ENCODE measurements around the gene BMP8A. TPM values are rescaled to one million over a fixed set of nuclear protein-coding genes. Genes with fewer than 3 reads are reported as not detected.
"Not testable (repeated sequence)": the region's sequence is repeated elsewhere in the genome, so short reads cannot be mapped to it uniquely, and the experiment has no call there.

Gene BMP8A, protein sequence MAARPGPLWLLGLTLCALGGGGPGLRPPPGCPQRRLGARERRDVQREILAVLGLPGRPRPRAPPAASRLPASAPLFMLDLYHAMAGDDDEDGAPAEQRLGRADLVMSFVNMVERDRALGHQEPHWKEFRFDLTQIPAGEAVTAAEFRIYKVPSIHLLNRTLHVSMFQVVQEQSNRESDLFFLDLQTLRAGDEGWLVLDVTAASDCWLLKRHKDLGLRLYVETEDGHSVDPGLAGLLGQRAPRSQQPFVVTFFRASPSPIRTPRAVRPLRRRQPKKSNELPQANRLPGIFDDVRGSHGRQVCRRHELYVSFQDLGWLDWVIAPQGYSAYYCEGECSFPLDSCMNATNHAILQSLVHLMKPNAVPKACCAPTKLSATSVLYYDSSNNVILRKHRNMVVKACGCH
- total RNA-seq (ENCODE audit: low replicate concordance) = not detected in 2 replicates

DNA sequence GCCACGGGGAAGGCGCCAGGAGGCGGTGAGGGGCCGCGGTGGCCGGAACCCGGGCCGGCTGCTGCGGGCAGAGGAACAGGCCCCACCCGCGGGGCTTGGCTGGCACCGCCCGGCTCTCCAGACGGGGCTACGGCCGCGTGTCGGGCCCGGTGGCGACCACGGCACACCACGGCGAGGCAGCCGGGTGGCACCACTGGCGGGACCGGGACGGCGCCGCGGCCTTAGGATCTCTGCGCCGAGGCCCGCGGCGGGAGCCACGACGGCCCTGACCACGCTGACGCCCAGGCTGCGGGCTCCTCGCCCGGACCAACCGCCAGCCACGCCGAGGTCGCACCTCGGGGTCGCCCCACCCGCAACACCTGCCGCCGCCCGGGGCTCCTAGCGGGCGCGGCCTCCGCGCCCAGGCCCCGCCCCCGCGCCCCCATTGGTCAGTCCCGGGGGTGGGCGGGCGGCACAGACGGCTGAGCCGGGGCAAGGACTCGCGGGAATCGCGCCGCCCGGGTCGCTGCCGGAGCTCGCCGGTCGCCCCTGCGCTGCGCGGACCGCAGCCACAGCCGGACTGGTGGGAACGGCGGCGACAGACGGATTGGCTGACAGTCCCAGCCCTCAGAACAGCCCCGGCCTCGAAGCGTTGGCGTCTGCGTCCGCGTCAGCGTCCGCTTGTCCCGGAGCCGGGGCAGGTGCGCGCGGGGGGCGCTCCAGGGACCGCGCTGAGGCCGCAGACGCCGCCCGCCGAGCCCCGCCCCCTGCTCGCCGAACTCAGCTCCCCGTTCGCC, at the start of gene BMP8A:
Gene BMP8A, plus strand, starts transcription at position 491 of the 776 bp plus-strand sequence. CDS start 356 bp downstream, outside the sequence.
- DNase-seq (ENCODE audit: low read depth) = no peak
- H3K4me3 ChIP-seq (ENCODE audit: low read depth, low read length) = peak within 1 kb of the TSS; percentile 52
- TF ChIP-seq, protein P1, sequence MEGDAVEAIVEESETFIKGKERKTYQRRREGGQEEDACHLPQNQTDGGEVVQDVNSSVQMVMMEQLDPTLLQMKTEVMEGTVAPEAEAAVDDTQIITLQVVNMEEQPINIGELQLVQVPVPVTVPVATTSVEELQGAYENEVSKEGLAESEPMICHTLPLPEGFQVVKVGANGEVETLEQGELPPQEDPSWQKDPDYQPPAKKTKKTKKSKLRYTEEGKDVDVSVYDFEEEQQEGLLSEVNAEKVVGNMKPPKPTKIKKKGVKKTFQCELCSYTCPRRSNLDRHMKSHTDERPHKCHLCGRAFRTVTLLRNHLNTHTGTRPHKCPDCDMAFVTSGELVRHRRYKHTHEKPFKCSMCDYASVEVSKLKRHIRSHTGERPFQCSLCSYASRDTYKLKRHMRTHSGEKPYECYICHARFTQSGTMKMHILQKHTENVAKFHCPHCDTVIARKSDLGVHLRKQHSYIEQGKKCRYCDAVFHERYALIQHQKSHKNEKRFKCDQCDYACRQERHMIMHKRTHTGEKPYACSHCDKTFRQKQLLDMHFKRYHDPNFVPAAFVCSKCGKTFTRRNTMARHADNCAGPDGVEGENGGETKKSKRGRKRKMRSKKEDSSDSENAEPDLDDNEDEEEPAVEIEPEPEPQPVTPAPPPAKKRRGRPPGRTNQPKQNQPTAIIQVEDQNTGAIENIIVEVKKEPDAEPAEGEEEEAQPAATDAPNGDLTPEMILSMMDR (IDR thresholded peaks at IDR 0.05; ENCODE audit: insufficient read depth, low read length) = no peak

DNA sequence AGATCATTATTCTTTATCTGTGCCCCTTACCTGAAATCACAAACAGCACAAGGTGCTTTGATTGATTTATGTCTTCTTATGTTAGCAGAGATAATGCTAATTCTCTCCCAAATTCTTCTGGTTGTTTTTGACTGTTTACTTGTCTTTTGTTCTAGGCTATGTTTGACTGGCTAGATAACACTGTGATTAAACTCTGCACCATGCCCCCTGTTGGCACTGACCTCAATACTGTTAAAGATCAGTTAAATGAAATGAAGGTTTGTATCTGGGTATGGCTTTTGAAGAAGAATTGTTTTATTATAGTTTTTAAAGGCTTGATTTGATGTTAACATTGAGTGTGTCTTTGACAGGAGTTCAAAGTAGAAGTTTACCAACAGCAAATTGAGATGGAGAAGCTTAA, 49.6 kb upstream of the BMP8A start:
- TF ChIP-seq, protein P1 (IDR thresholded peaks at IDR 0.05; ENCODE audit: insufficient read depth, low read length) = no peak

DNA sequence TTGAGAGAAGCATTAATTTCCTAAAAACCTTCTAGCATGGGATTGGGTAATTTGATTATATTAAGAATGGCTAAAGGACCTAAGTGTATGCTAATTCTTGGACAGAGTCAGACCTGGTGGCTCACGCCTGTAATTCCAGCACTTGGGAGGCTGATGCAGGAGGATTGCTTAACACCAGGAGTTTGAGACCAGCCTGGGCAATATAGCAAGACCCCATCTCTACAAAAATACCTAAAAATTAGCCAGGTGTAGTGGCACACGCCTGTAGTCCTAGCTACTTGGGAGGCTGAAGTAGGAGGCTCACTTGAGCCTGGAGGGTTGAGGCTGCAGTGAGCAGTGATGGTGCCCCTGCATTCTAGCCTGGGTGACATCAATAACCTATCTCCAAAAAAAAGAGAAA, 45.9 kb upstream of the BMP8A start:
- no peak for DNase-seq (ENCODE audit: low read depth)
- no peak overlapping the region for H3K4me3 ChIP-seq (ENCODE audit: low read depth, low read length)
- TF ChIP-seq, protein P1 (IDR thresholded peaks at IDR 0.05; ENCODE audit: insufficient read depth, low read length) = no peak

More for the DNA sequence above, 49.6 kb upstream of the BMP8A start:
- no peak for DNase-seq (ENCODE audit: low read depth)
- H3K4me3 ChIP-seq (ENCODE audit: low read depth, low read length) = no peak overlapping the region

DNA sequence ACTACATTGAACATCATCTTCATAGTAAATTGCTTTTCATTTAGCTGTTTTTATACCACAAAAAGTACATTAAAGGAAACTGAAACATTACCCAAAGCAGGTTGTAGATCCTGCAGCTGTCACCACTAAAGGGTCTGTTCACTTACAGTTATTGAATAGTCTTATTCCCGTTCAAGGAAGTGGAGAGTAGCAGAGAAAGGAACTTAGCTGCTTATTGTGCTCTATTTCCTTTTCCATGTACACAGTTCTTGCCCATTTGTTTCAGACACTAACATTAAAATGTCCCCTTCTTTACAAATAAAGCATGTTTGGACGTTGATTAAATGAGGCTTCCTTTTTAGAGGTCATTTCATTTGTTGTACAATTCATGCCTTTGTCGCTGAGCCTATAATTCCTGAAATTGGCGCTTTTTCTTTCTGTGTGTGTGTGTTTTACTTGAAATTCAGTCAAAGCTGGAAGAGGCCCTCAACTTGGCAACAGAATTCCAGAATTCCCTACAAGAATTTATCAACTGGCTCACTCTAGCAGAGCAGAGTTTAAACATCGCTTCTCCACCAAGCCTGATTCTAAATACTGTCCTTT, 44.4 kb upstream of the BMP8A start:
- H3K4me3 ChIP-seq (ENCODE audit: low read depth, low read length) = no peak overlapping the region
- TF ChIP-seq, protein P1 (IDR thresholded peaks at IDR 0.05; ENCODE audit: insufficient read depth, low read length) = no peak
- no peak for DNase-seq (ENCODE audit: low read depth)

DNA sequence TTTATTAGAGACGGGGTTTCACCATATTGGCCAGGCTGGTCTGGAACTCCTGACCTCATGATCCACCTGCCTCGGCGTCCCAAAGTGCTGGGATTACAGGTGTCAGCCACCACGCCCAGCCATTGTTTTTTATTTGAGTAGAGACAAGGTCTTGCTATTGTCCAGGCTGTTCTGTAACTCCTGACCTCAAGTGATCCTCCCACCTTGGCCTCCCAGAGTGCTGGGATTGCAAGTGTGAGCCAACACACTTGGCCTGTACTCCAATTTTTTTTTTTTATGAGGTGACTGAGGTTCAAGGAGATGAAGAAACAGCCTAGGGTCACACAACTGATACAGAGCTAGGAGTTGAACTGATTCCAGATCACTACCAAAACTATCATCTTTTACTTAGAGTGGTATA, 41.4 kb upstream of the BMP8A start:
- H3K4me3 ChIP-seq (ENCODE audit: low read depth, low read length); DNase-seq (ENCODE audit: low read depth): not testable (repeated sequence)

DNA sequence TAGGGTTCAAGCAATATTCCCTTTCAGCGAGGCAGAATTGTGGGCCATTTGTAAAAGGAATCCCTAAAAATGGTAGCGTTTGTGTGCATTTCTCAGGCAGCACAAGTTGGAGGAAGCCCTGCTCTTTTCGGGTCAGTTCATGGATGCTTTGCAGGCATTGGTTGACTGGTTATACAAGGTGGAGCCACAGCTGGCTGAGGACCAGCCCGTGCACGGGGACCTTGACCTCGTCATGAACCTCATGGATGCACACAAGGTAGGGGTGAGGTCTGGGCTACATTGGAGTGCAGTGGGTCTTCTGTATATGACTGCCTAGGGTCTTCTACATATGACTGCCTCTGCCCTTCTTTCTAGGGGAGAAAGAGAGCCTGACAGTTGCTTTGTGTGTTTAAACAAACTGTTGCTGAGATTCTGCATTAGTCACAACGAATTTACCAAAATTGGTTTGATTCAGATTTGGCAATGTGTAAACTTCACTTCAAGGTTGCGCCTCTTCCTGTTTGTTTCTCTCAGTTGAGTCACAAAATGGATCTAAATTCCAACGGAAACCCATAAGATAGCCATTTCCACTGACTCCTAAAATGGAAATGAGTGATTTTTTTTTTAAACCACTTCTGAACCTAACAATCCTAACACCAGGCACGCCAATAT, 40.4 kb upstream of the BMP8A start:
- H3K4me3 ChIP-seq (ENCODE audit: low read depth, low read length) = no peak overlapping the region
- TF ChIP-seq, protein P1 (IDR thresholded peaks at IDR 0.05; ENCODE audit: insufficient read depth, low read length) = no peak

More for the DNA sequence above, 40.4 kb upstream of the BMP8A start:
- DNase-seq (ENCODE audit: low read depth) = peak; percentile 38

Data from fibroblast of the aortic adventitia (primary cell).